Measurements from ENCODE around the gene OR10G4. TPM values are rescaled to one million over a fixed set of nuclear protein-coding genes. Genes with fewer than 3 reads are reported as not detected.

OR10G4 gene
- total RNA-seq, 1 donor from 2014 or later, result not detected

- no peak for TF ChIP-seq CTCF (IDR thresholded peaks at IDR 0.05)
- H3K27ac Mint-ChIP-seq (ENCODE audit: unreplicated experiment), result no peak within 1 kb of the TSS
- no peaks in the 10 kb centered on the region for H3K4me1 Mint-ChIP-seq (ENCODE audit: unreplicated experiment)
- peaks cover 3% of the 10 kb centered on the region for H3K27me3 Mint-ChIP-seq (ENCODE audit: unreplicated experiment)
- DNase-seq (ENCODE audit: extremely low spot score, unreplicated experiment), result no peak
- H3K4me3 Mint-ChIP-seq (ENCODE audit: unreplicated experiment), result no peak within 1 kb of the TSS
- no peaks in the 10 kb centered on the region for H3K36me3 Mint-ChIP-seq (ENCODE audit: unreplicated experiment)
- no peaks in the 10 kb centered on the region for H3K9me3 Mint-ChIP-seq (ENCODE audit: unreplicated experiment)
Observed at GRCh38 chr11:124041254-124041653, 28.5 kb downstream of the OR10G4 start, which contains the start of gene OR10G7. OR10G7 (minus strand) TSS chr11:124041325; CDS start chr11:124039001, 2,324 bp downstream.

DNA sequence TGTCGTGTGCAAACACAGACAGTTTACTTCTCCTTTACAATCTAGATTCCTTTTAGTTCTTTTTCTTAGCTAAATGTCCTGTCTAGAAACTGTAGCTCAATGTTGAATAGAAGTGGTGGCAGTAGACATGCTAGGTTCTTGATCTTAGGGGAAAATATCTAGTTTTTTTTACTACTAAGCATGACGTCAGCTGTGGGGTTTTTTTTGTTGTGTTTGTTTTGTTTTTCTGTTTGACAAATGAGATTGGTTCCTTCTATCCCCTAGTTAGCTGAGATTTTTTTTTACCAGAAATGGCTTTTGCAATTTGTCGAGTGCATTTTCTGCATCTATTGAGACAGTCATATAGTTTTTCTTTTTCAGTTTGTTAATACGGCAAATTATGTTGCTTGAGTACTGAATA is 30.6 kb downstream of the OR10G4 start:
- no peak for DNase-seq (ENCODE audit: extremely low spot score, unreplicated experiment)
- Mint-ChIP-seq H3K9me3 (ENCODE audit: unreplicated experiment) (no peaks in the 10 kb centered on the region), H3K4me1 (ENCODE audit: unreplicated experiment) (no peaks in the 10 kb centered on the region), H3K27me3 (ENCODE audit: unreplicated experiment) (peaks cover 6% of the 10 kb centered on the region), H3K27ac (ENCODE audit: unreplicated experiment) (no peak overlapping the region), H3K36me3 (ENCODE audit: unreplicated experiment) (no peaks in the 10 kb centered on the region), H3K4me3 (ENCODE audit: unreplicated experiment) (no peak overlapping the region)
- no peak for TF ChIP-seq CTCF (IDR thresholded peaks at IDR 0.05)

DNA sequence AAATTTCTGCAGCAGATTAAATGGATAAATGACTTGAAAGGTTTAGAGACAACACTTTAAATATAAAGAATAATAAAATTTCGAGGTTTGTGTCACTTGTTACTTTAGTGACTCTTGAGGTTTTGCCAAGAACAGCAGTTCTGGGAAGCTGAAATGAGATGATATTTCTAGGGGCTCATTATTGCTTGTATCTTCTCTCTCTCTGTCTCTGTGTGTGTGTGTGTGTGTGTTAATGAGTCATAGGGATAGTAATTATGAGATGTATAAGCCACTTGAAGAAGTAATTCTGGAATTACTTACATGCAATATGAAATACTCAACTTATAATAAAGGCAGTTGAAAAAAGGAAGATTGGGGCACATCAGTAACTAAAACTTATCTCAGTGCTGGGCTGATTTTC is 38.0 kb downstream of the OR10G4 start:
- Mint-ChIP-seq H3K9me3 (ENCODE audit: unreplicated experiment) (no peaks in the 10 kb centered on the region), H3K36me3 (ENCODE audit: unreplicated experiment) (no peaks in the 10 kb centered on the region), H3K27me3 (ENCODE audit: unreplicated experiment) (peaks cover 9% of the 10 kb centered on the region), H3K27ac (ENCODE audit: unreplicated experiment) (no peak overlapping the region), H3K4me3 (ENCODE audit: unreplicated experiment) (no peak overlapping the region), H3K4me1 (ENCODE audit: unreplicated experiment) (no peaks in the 10 kb centered on the region)
- DNase-seq (ENCODE audit: extremely low spot score, unreplicated experiment), result no peak
- no peak for TF ChIP-seq CTCF (IDR thresholded peaks at IDR 0.05)

DNA sequence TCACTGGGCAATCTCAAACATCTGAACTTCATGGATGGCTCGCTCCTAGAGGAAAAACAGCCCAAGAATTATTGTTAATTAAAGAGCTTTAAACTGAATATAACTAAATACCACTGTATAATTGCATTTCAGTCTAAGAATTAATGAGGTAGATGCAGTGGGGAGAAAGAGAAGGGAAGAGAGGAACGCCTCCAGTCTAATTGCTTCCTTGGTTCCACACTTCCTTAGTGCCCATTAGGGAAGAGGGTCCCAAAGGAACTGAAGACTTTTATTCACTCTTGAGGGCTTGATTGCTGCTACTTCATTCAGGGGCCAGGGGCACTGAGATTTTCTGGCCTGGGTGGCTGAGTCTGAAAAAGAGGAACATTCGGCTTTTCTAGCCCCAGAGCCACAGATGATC is 40.2 kb downstream of the OR10G4 start:
- Mint-ChIP-seq H3K27ac (ENCODE audit: unreplicated experiment) (no peak overlapping the region), H3K4me3 (ENCODE audit: unreplicated experiment) (no peak overlapping the region)
- no peak for DNase-seq (ENCODE audit: extremely low spot score, unreplicated experiment)

More for the DNA sequence above, 40.2 kb downstream of the OR10G4 start:
- H3K36me3 Mint-ChIP-seq (ENCODE audit: unreplicated experiment), result no peaks in the 10 kb centered on the region
- TF ChIP-seq CTCF (IDR thresholded peaks at IDR 0.05), result no peak
- H3K27me3 Mint-ChIP-seq (ENCODE audit: unreplicated experiment), result peaks cover 6% of the 10 kb centered on the region
- H3K9me3 Mint-ChIP-seq (ENCODE audit: unreplicated experiment), result no peaks in the 10 kb centered on the region
- no peaks in the 10 kb centered on the region for H3K4me1 Mint-ChIP-seq (ENCODE audit: unreplicated experiment)

Other genes with a start within 250 kb of the OR10G4 start
- gene OR6M1, start 206.6 kb upstream of the OR10G4 start, total RNA-seq, result not detected in 2 replicates
- gene TMEM225, start 127.3 kb upstream of the OR10G4 start, total RNA-seq, result not detected in 2 replicates
- gene OR8D4, start 110.8 kb upstream of the OR10G4 start, total RNA-seq, result not detected in 2 replicates
- not detected in 2 replicates for gene OR4D5, start 73.4 kb upstream of the OR10G4 start, total RNA-seq
- not detected in 2 replicates for gene OR6T1, start 69.2 kb upstream of the OR10G4 start, total RNA-seq
- not detected in 2 replicates for gene OR10S1, start 35.2 kb upstream of the OR10G4 start, total RNA-seq
- not detected in 2 replicates for gene OR10G6, start 17.8 kb upstream of the OR10G4 start, total RNA-seq
- gene OR10G9, start 10.0 kb downstream of the OR10G4 start, total RNA-seq, result not detected in 2 replicates
- gene OR10G8, start 13.8 kb downstream of the OR10G4 start, total RNA-seq, result not detected in 2 replicates
- gene OR10G7, start 28.3 kb downstream of the OR10G4 start, total RNA-seq, result not detected in 2 replicates
- gene VWA5A, start 102.5 kb downstream of the OR10G4 start, total RNA-seq, result 10.0 and 10.5 TPM in 2 replicates
- gene OR10D3, start 170.3 kb downstream of the OR10G4 start, total RNA-seq, result not detected in 2 replicates
- gene OR8G1, start 228.1 kb downstream of the OR10G4 start, total RNA-seq, result not detected in 2 replicates
- not detected in 2 replicates for gene OR8G5, start 243.4 kb downstream of the OR10G4 start, total RNA-seq